DOHH2 (cell line): ENCODE measurements around the gene CTAGE6.
"Not testable (repeated sequence)": the region's sequence is repeated elsewhere in the genome, so short reads cannot be mapped to it uniquely, and the experiment has no call there.

Experiments
- EZH2phosphoT487 ChIP-seq: fragments of 200-600 bp; sonication (generic); IDR thresholded peaks from 2 replicates; pipeline ENCODE4 v1.6.1; 2017; ENCODE audit warnings: borderline replicate concordance, mild to moderate bottlenecking, antibody characterized with exemption, low read length, moderate library complexity, mixed read lengths
- TF ChIP-seq, protein P1 (sequence below): fragments of 200-600 bp; sonication (generic); IDR thresholded peaks from one replicate; pipeline ENCODE4 v1.5.1; 2014; ENCODE audit warnings: antibody characterized with exemption, mild to moderate bottlenecking, low read depth, low read length; ENCODE audit not compliant: poor library complexity, severe bottlenecking

DNA sequence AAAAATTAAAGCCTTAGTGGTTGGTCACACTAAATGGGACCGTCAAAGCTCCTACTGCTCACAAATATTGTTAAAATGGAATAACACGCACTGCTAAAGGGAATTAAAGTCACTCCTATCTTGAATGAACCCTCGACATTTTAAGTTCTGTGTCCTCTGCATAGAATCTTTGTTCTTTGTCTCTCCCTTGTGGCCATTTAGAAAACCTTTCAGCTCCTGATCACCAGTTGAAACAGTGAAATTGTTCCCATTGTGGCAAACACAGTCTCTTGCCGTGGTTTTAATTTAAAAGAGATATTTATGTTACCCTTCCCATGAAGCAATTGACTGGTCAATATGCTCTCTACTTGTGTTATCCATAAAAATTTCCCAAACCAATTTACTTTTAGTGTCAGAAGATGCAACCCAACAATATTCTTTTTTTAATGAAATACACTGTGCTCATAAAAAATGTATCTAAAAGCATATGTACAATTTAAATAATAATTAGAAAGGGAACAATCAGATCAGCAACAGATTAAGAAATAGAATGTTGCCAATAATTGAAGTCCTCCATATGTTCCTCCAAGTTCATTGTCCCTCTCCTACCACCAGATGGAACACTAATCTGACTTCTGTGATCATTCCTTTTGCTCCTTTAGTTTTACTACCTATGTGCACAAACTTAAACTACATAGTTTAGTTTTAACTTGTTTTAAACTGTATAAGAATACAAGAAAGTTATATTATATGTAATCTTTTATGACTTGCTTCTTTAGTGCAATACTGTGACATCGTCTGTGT is 20.3 kb downstream of the CTAGE6 start:
- TF ChIP-seq, protein P1, sequence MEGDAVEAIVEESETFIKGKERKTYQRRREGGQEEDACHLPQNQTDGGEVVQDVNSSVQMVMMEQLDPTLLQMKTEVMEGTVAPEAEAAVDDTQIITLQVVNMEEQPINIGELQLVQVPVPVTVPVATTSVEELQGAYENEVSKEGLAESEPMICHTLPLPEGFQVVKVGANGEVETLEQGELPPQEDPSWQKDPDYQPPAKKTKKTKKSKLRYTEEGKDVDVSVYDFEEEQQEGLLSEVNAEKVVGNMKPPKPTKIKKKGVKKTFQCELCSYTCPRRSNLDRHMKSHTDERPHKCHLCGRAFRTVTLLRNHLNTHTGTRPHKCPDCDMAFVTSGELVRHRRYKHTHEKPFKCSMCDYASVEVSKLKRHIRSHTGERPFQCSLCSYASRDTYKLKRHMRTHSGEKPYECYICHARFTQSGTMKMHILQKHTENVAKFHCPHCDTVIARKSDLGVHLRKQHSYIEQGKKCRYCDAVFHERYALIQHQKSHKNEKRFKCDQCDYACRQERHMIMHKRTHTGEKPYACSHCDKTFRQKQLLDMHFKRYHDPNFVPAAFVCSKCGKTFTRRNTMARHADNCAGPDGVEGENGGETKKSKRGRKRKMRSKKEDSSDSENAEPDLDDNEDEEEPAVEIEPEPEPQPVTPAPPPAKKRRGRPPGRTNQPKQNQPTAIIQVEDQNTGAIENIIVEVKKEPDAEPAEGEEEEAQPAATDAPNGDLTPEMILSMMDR, result peak; percentile 42
- not testable (repeated sequence) for TF ChIP-seq EZH2phosphoT487
